HG02642 (cell line): ENCODE data around the gene ZNF512B.
A peak's percentile ranks its signal among the peaks of the same experiment; 100 is the strongest.
"Not testable (repeated sequence)": the region's sequence is repeated elsewhere in the genome, so short reads cannot be mapped to it uniquely, and the experiment has no call there.

Source experiments
- ATAC-seq: cut with Tn5 transposase; IDR thresholded peaks from one replicate; pipeline ENCODE4 v1.9.1; 2021; ENCODE audit warnings: mild to moderate bottlenecking; ENCODE audit not compliant: unreplicated experiment, poor library complexity

ZNF512B gene

GRCh38 chr20:63978319-63979228 is 8.8 kb upstream of the ZNF512B start:
- peak; percentile 38 for ATAC-seq

GRCh38 chr20:63977739-63978276 is 8.1 kb upstream of the ZNF512B start:
- no peak for ATAC-seq

DNA sequence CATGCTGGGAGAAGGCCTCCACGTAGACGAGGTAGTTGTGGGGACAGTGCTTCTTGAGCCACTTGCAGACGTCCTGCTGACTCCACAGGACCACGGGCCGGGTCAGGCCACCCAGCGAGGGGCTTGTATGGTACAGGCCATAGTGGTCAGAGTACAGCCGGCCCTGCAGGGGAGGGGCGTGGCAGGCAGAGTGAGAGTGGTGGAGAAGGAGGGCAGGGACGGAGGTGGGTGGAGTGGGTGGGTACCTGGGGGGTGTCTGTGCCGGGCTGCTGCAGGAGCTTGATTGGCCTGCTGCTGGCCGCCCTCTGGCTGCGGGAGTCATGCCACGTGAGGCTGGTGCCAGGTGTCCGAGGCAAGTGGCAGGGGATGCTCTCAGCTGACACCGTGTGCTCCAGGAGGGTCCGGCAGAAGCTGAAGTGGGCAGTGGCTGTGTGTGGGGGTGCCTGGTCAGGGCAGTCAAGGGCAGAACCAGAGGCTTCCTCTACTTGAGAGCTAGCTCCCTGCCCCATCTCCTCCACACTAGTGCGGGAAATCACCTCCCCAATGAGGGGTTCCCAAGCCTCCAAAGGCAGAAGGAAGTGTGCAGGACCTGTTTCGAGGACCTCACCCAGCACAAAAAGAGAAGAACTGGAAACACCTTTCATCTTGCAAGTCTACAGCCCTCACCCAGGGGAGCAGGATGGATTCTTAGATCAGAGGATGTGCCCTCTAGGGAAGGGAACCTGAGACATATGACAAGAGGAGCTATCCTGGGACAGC is 7.4 kb upstream of the ZNF512B start:
- ATAC-seq, result no peak

- ATAC-seq, result not testable (repeated sequence)
These were observed 6.8 kb upstream of the ZNF512B start for GRCh38 chr20:63976511-63976910.

DNA sequence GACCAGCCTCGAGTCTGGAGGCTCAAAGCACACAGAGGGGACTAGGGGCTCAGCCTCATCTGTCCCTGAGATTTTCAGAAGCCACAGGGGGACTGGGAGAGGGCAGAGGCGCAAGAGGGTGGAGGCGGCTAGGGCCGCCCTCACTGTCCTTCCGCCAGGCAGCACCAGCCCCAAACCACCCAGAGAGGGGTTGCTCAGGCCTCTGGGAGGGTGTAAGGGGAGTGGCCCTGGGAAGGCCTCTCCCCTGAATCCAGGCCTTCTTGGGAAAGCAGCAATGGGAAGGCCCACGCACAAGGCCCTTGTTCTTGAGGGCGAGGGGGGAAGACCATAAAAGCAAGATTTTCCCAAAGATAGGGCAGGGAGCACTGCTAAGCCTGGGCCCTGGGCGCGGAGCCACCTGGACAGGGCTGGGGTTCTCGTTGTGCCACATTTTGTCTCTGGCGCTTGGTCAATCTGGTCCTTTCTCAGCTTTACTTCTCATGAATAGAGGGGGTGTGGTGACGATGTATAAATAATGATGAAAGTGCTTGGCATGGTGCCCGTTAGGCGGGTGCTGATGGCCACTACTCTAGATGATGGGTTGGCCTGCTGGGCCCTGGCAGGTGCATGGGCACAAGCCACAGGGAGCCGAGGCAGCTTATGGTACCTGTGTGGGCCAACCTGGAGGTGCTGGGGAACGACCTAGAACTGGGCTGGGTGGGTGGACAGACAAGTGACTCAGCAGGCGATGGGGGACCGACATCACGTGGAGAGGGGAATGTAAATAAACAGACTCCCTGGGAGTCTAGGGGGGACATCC is 4.9 kb upstream of the ZNF512B start:
- no peak for ATAC-seq

GRCh38 chr20:63973636-63974401 is 4.1 kb upstream of the ZNF512B start:
- no peak for ATAC-seq

- no peak for ATAC-seq
These were observed 3.4 kb upstream of the ZNF512B start for GRCh38 chr20:63973160-63973479.

DNA sequence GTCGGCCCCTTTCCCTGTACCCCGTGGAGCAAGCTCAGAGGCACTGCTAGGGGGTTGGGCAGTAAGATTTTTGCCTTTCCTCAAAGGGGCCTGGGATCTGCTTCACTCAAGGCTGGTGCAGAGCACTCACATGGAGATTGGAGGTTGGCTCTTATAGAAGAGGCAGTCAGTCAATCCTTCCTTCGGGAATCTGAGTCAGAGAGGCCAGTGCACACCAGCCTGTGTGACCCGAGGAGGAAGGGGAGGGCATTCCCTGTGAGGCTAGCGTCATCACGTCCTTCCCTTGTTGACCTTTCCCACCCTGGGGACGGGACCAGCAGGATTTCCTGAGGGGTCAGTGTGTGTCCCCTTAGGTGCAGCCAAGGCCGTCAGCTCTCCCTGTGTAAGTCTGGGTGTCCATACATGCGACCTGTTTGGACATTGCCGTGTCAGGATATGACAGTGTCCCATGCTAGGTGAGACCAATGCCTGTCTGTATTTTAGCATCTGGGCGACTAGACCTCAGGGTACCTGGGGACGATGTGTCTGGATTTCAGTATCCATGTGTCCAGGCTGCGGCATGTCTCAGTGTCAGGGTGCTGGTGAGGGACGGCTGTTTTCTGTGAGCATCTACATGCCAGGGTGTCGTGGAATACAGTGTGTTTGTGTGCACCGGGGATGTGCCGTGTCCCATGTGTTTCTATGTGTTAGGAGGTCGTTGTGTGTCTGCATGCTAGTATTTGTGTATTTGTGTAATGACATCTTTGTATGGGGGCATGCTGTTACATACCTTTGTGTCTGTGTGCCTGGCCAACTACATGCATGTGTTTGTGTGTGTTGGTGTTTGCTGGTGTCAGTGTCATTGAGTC is 2.8 kb upstream of the ZNF512B start:
- no peak for ATAC-seq

- ATAC-seq, result not testable (repeated sequence)
These were observed 2.2 kb upstream of the ZNF512B start for GRCh38 chr20:63971960-63972311.

GRCh38 chr20:63970714-63971431 is 1.1 kb upstream of the ZNF512B start:
- ATAC-seq, result no peak

- ATAC-seq, result peak; percentile 14
These were observed 586 bp downstream of the ZNF512B start for GRCh38 chr20:63968928-63969760.

GRCh38 chr20:63968136-63968927 is 1.4 kb downstream of the ZNF512B start:
- no peak for ATAC-seq

DNA sequence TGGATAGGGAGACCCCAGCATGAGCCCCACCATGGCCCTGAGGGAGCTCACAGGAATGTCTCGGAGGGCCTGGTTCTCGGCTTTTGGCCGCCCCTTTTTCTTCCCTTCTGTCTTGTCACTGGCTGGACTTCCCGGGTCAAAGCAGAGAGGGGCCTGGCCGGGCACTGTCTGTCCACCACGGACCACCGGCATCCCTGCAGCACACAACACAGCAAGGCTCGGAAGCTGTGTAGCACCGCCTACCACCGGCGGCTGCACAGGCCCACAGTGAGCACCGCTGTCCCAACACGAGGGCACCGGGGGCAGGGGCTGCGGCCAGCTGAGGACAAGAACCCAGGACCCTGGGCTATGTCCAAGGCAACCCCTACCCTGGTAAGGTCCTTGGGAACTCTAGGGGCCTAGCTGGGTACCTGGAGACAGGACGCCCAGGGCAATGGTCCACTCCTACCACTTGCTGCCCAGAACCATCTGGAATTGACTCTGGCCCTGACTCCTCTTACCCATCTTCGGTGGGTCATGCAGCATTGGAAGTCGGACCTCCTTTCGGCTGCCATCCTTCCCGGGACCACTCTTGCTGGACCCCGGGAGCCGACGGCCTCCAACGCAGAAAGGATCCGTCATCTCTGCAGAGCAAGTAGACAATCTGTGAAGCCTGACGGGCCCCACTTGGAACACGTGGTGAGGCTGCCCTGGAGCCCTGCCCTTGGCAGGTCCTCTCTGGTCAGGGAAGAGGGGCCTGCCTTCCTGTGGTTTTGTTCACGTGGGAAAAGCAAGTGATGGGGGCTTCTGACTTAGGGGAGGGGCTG is 2.2 kb downstream of the ZNF512B start:
- ATAC-seq, result no peak

GRCh38 chr20:63966944-63967322 is 2.8 kb downstream of the ZNF512B start:
- no peak for ATAC-seq

DNA sequence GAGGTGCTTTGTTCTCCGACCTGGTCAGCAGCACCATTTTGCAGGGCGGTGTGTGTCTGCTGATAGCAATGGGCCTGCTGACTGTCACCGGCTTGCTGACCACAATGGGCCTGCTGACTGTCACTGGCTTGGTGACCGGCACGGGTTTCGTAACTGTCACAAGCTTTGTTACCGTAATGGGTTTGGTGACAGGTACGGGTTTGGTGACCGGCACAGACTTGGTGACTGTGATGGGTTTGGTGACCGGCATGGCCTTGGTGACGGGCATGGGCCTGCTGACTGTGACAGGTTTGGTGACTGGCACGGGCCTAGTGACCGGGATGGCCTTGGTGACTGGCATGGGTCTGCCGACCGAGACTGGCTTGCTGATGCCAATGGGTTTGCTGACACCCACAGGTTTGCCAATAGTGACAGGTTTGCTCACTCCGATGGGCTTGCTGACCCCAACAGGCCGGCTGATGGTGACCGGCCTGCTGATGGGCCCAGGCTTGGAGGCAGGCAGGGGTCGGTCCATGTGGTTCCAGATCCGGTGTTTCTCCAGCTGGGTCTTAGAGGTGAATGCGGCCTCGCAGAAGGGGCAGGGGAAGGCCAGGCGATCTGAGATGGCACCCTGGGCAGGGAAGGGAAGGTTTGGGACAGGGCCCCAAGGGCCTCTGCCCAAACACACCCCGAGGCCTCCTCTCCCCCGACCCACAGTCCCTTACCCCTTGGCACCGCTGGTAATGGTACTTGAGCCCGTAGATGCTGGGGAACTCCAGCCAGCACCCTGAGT is 3.4 kb downstream of the ZNF512B start:
- no peak for ATAC-seq
